ENCODE measurements around the gene BCL6.

Gene BCL6

GRCh38 chr3:187762792-187763191 is 17.5 kb upstream of the BCL6 start:
- no peak for DNase-seq

- no peak for DNase-seq
These were observed 14.3 kb upstream of the BCL6 start for GRCh38 chr3:187759601-187760000.

GRCh38 chr3:187758318-187758955 is 13.2 kb upstream of the BCL6 start:
- no peak for DNase-seq

GRCh38 chr3:187753516-187753915 is 8.2 kb upstream of the BCL6 start:
- no peak for DNase-seq

GRCh38 chr3:187750513-187751123 is 5.3 kb upstream of the BCL6 start:
- no peak for DNase-seq

- DNase-seq: peak in 3 of 58 donors; percentile 8 to 21 (median 10)
These were observed 4.8 kb upstream of the BCL6 start for GRCh38 chr3:187750006-187750512.

GRCh38 chr3:187748050-187748481 is 2.8 kb upstream of the BCL6 start:
- DNase-seq: peak; percentile 24 to 98 (median 80)

GRCh38 chr3:187747506-187747905 is 2.2 kb upstream of the BCL6 start:
- DNase-seq: no peak

- peak in 12 of 58 donors; percentile 10 to 45 (median 23) for DNase-seq
These were observed 1.4 kb upstream of the BCL6 start for GRCh38 chr3:187746442-187747281.

GRCh38 chr3:187746059-187746441 is 782 bp upstream of the BCL6 start:
- no peak for DNase-seq

GRCh38 chr3:187744169-187745151 is 808 bp downstream of the BCL6 start:
- peak in 43 of 58 donors; percentile 20 to 80 (median 42) for DNase-seq

- peak in 32 of 58 donors; percentile 9 to 67 (median 44) for DNase-seq
These were observed 1.8 kb downstream of the BCL6 start for GRCh38 chr3:187743195-187744141.

GRCh38 chr3:187742351-187743171 is 2.7 kb downstream of the BCL6 start:
- peak in 2 of 58 donors; percentile 6 to 17 for DNase-seq

GRCh38 chr3:187741403-187742350 is 3.6 kb downstream of the BCL6 start:
- peak in 40 of 58 donors; percentile 13 to 73 (median 42) for DNase-seq

GRCh38 chr3:187740421-187741399 is 4.6 kb downstream of the BCL6 start:
- peak in 54 of 58 donors; percentile 8 to 77 (median 54) for DNase-seq
